GM21786 (cell line): ENCODE results near the gene INPP5B.
A peak's percentile ranks its signal among the peaks of the same experiment; 100 is the strongest.

Source experiments
- ATAC-seq: cut with Tn5 transposase; IDR thresholded peaks from one replicate; pipeline ENCODE4 v1.9.1; 2021; ENCODE audit not compliant: unreplicated experiment

The INPP5B gene

GRCh38 chr1:37879865-37880264 lies 67.0 kb downstream of the INPP5B start:
- no peak for ATAC-seq

DNA sequence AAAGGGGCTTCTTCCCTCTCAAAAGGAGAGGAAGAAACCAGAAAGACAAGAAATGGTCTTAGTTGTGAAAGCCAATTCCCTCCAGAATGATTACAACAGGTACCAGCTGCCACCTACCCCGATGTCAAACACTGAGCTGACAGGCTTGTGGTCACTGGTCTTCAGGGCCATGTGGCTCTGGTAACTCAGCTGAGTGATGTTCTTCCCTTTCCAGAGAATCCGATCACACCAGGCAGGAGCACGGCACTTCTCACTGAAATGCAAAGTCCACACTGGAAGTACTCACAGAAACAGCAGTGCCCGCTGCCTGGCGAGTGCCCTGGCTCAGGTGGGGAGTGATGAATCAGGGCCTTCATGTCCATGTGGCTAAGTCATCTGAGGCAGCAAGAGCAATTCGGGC lies 68.8 kb downstream of the INPP5B start:
- no peak for ATAC-seq

GRCh38 chr1:37875833-37876232 lies 71.0 kb downstream of the INPP5B start:
- no peak for ATAC-seq

DNA sequence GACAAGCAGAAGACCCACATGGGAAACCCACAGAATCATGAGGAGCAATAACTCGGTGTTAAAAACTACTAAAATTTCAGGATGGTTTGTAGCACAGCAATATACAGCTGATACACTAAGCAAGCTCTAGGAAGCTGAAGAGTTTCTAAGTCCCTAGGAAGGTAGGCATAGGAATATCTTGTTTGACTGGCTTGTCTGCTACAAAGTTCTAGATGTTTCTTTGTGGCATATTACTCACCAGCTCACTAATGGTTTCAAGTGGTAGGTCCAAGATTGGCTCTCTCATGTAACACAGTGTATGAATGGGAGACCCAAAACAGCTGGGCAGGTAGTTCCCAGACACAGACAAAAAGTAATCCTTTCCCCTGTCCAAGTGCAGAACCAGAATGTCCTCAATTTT lies 74.2 kb downstream of the INPP5B start:
- no peak for ATAC-seq

GRCh38 chr1:37868466-37868865 lies 78.4 kb downstream of the INPP5B start:
- no peak for ATAC-seq

- no peak for ATAC-seq
Observed at GRCh38 chr1:37867784-37868183, 79.1 kb downstream of the INPP5B start.

GRCh38 chr1:37866491-37866890 lies 80.4 kb downstream of the INPP5B start:
- ATAC-seq: no peak

DNA sequence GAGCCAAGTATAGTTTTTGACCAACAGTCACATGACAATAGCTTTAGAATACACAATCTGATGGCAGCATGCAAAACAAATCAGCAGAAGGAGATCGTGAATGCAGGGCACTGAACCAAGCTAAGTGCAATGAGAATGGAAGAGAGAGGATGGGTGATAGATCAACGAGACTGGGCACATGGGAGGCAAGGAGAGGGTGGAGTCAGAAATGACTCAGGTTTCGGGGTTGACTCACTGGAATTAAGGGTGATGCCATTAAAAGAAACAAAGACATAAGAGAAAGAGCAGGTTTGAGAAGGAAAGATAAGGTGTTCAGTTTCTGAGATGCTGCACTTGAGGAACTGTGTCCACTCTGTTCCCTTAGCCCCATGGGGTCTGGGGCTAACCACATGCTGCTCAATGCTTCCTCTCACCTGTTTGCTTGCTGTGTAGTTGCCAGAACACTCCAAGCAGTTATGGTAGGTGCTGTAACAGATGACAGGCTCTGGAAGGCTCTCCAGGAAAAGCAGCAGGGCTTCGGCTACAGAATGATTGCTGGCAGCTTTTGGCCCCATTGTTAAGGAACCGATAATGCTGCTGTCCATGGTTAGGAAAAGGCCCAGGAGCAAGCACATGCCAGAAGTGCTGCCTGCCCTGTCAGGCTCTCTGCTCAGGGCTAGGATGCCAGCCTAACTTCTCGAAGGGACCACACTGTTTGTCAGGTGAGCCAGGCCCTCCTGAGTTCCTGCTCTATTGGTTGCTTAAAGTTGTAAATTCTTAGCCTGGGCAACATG lies 81.3 kb downstream of the INPP5B start:
- ATAC-seq: no peak

DNA sequence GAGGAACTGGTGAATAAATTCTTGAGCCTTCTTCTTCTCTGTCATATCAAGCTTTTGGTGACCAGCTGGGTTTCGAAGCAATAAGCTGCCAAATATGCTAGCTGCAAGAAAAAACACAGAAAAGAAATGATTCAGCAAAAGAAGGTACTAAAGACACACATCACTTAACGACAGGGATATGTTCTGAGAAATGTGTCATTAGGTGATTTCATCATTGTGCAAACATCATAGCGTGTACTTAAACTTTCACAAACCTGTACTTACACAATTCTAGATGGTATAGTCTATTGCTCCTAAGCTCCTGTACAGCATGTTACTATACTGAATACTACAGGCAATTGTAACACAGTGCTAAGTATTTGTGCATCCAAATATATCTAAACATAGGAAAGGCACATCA lies 84.5 kb downstream of the INPP5B start:
- ATAC-seq: no peak

DNA sequence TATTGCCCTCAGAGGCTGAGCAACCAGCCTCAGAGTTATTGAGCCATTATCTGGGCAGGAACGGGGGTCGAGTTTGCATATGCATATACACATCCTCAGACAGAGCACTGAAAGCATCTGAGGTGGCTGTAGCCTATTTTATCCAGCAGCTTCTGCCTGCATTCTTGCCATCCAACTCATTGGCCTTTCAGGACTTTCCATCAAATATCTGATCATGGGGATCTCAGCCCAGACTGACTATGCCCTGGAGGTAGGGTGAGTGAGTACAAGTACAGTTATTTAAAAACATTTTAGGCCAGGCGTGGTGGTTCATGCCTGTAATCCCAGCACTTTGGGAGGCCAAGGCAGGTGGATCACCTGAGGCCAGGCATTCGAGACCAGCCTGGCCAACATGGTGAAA lies 85.7 kb downstream of the INPP5B start:
- no peak for ATAC-seq

DNA sequence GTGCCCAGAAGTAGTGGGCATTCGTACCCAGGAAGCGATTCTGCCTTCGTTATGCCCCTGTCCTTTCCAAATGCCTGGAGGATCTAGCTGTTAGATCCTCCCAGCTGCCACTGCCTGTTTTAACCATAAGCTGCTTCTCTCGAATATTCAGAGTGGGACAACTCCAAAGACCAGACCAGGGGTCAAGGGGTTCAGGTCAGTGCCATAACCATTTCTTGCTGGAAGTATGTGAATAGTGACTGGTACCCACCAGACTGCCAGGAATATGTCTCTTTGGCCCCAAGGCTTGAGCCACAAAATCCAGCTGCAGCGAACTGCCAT lies 86.5 kb downstream of the INPP5B start:
- ATAC-seq: no peak

- ATAC-seq: peak; percentile 94
Observed at GRCh38 chr1:37859507-37860345, 87.1 kb downstream of the INPP5B start, which contains the start of gene MTF1. MTF1 (minus strand) TSS chr1:37859592; CDS start chr1:37857658, 1,934 bp downstream.

GRCh38 chr1:37858931-37859506 lies 87.8 kb downstream of the INPP5B start:
- peak; percentile 13 for ATAC-seq

DNA sequence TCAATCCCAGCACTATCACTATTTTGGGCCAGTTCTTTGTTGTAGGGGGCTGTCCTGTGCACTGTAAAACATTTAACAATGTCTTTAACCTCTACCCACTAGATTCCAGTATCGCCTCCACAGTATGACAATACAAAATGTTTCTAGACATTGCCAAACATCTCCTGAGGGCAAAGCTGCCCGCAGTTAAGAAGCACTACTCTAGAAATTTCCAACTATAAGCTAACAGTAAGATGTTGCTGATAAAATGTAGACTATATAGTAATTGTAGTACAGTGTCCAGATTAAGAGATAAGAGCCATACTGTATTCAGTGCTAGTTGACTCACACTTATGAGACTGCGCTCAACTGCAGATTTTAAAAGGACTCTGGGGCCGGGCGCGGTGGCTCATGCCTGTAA lies 92.4 kb downstream of the INPP5B start:
- no peak for ATAC-seq

GRCh38 chr1:37853157-37853556 lies 93.7 kb downstream of the INPP5B start:
- ATAC-seq: no peak

DNA sequence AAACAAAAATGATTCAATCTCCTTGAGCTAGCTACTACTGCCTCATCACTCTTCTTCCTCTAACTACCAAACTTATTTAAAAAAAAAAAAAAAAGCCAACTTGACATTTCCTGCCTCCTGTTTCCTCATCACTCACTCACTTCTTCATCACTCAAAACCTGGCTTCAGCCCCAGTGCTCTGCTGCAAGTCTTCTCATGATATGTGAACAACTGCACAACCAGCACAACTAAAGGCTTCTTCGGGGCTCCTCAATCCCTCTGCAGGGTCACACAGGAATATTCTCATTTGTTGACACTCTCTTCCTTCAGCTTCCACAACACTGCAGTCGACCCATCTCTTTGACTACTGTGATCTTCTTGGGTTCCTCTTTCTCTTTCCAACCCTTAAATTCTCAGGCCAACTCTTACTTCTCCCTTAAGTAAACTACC lies 95.1 kb downstream of the INPP5B start:
- no peak for ATAC-seq

GRCh38 chr1:37851262-37851661 lies 95.6 kb downstream of the INPP5B start:
- ATAC-seq: no peak

DNA sequence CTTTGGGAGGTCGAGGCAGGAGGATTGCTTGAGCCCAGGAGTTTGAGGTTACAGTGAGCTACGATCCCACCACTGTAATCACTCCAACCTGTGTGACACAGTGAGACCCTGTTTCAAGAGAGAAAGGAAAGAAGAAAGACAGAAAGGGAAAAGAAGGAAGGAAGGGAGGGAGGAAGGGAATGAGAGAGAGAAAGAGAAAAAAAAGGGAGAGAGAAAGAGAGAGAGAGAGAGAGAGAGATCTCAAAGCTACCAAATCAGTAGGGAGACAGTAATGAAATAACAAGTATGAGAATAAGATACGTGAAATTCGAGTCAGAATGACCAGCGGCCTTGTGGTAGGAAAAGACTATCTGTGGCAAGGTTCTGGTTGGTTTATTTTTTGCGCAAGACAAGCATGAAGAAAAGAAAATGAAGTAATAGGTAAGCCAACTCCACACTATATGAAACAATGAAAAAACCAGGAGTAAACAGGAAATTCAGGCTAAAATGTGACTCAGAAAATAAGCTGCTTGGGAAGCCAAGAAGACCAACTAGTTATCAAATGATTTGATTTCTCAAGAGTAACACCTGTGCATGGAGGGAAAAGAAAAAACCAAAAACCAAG lies 96.4 kb downstream of the INPP5B start:
- ATAC-seq: no peak

DNA sequence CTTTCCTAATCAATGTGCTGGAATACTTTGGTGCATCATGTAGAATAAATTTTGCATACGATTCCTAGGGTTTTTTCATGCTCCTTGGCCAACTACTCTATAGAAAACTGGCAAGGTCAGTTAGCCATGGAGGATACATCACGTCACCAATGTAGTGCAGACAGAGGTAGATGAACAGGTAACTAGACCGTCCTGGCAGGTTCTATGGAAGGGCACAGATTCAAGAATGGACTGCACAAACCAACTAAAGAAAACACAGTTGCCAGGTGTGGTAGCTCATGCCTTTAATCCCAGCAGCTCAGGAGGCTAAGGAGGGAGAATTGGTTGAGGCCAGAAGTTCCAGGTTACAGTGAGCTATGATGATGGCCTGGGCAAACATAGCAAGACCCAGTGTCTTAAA lies 97.4 kb downstream of the INPP5B start:
- ATAC-seq: no peak

- ATAC-seq: no peak
Observed at GRCh38 chr1:37846647-37847339, 100.1 kb downstream of the INPP5B start.

DNA sequence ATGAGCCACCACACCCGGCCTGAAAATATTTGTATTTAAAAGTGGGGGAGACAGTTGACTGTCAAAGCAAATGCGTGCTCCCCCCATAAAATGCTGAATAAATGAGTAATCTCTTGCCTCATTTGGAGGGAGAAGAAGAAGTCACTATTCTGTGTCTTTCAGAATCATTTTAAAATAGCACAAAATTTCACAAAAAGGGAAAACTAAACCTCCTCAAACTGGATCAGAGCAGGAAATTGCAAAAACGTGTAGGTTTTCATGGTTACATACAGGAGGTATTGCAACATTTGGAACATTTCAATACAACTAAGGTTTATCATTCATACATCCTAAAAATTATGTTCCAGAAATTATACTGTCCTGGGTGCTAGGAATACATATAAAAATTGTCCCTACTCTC lies 101.1 kb downstream of the INPP5B start:
- ATAC-seq: no peak
